ENCODE measurements around the gene STX1A.

The STX1A gene

GRCh38 chr7:73740212-73740611, 20.7 kb upstream of the STX1A start:
- H3K4me3 ChIP-seq (ENCODE audit: low read length) = no peak overlapping the region
- no peak for TF ChIP-seq ZNF274 (IDR thresholded peaks at IDR 0.05; ENCODE audit: low read depth, low read length)

DNA sequence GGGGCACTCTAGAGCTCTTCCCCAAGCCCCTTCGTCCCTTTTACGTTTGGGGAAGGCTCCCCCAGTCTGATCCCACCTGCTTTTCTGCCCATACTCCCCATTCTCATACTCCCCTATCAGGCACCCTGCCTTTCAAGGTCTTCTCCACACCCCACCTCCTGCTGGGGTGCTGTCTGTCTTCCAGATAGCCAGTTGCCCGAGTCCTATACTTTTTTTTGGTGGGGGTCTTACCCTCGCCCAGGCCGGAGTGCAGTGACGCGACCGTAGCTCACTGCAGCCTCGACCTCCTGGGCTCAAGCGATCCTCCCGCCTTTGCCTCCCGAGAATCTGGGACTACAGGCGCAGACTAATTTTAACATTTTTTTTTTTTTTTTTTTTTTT, 19.9 kb upstream of the STX1A start:
- no peak for TF ChIP-seq ZNF274 (IDR thresholded peaks at IDR 0.05; ENCODE audit: low read depth, low read length)
- H3K4me3 ChIP-seq (ENCODE audit: low read length) = peak overlapping the region; percentile 79; the same call in 1 of the 2 replicates

DNA sequence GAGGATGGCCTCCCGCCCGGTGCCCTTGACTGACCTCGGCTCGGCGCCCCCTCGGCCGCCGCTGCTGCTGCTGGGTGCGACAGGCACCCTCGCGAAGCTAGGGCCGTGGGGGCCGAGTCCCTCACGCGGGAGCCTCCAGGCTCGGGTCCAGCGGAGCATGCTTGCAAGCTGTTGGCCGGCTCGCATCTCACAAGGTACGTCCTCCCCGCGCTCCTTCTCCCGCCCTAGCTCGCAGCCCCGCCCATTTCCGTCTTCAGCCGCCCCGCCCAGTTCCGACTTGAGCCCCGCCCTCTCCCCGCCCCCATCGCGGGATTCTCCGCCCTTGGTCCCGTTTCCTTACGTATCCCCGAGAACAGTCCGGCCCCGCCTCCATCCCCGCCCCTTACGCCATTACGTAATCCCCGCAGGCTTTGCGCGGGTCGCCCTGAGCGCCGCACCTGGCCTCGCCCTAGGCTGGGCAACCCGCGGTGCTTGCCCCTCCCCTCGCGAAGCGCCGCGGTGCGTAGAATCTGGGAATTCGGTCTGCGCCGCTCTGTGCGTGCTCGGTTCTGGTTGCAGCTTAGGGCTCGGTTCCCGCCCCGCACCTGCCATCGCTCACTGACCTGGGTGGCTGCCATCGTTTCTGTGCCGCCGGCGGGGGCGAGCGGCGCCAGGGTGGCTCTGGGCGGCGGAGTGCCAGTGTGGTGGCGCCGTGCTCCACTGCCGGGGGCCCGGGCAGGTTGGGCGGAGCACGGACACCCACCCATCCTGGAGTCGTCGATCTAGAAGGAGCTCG, 19.3 kb upstream of the STX1A start, which contains the start of gene ABHD11:
Gene ABHD11 (minus strand): TSS at position 191 of the 775 bp plus-strand sequence. CDS start 32 bp downstream, at position 159.
- peak within 1 kb of the TSS; percentile 83 for H3K4me3 ChIP-seq (ENCODE audit: low read length)
- no peak for TF ChIP-seq ZNF274 (IDR thresholded peaks at IDR 0.05; ENCODE audit: low read depth, low read length)

DNA sequence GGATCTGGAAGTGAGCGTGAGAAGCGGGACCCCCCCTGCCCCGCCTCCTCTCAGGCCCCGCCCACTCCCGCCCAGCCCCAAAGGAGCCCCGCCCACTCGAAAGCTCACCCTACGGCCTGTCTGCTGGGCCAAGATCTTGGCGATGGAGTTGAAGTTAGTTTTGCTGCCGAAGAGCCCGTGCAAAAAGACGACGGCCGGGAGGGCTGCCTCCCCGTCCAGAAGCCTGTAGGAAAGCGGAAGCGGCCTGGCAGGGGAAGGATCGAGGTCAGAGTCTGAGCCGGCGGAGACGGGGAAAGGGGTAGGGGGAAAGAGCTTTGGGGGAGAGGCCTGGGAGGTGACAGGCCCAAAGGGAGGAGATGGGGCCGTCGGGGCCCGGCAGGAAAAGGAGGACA, 18.7 kb upstream of the STX1A start:
- no peak for TF ChIP-seq ZNF274 (IDR thresholded peaks at IDR 0.05; ENCODE audit: low read depth, low read length)
- peak overlapping the region; percentile 83 for H3K4me3 ChIP-seq (ENCODE audit: low read length)

- TF ChIP-seq ZNF274 (IDR thresholded peaks at IDR 0.05; ENCODE audit: low read depth, low read length) = no peak
- H3K4me3 ChIP-seq (ENCODE audit: low read length) = no peak overlapping the region; the same call in 1 of the 2 replicates
These were observed 18.2 kb upstream of the STX1A start for GRCh38 chr7:73737491-73738219.

GRCh38 chr7:73736885-73737284, 17.4 kb upstream of the STX1A start:
- H3K4me3 ChIP-seq (ENCODE audit: low read length) = no peak overlapping the region
- no peak for TF ChIP-seq ZNF274 (IDR thresholded peaks at IDR 0.05; ENCODE audit: low read depth, low read length)

DNA sequence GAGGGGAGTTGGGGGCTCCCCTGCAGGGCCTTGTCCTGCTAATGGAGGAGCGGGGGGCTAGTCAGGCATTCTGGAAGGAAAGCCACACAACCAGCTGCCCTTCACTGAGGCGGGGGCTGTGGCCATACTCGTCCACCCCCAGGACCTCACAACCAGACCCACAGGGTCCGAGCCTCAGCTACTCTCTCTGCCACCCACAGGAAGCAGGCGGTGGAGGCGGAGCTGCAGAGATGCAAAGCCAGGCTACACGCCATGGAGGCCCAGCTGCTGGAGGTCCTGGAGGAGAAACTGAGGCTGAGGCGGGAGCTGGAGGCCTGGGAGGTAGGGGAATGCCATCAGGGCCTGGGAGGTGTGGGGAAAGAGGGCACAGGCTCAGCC, 16.0 kb upstream of the STX1A start:
- H3K4me3 ChIP-seq (ENCODE audit: low read length) = no peak overlapping the region
- no peak for TF ChIP-seq ZNF274 (IDR thresholded peaks at IDR 0.05; ENCODE audit: low read depth, low read length)

DNA sequence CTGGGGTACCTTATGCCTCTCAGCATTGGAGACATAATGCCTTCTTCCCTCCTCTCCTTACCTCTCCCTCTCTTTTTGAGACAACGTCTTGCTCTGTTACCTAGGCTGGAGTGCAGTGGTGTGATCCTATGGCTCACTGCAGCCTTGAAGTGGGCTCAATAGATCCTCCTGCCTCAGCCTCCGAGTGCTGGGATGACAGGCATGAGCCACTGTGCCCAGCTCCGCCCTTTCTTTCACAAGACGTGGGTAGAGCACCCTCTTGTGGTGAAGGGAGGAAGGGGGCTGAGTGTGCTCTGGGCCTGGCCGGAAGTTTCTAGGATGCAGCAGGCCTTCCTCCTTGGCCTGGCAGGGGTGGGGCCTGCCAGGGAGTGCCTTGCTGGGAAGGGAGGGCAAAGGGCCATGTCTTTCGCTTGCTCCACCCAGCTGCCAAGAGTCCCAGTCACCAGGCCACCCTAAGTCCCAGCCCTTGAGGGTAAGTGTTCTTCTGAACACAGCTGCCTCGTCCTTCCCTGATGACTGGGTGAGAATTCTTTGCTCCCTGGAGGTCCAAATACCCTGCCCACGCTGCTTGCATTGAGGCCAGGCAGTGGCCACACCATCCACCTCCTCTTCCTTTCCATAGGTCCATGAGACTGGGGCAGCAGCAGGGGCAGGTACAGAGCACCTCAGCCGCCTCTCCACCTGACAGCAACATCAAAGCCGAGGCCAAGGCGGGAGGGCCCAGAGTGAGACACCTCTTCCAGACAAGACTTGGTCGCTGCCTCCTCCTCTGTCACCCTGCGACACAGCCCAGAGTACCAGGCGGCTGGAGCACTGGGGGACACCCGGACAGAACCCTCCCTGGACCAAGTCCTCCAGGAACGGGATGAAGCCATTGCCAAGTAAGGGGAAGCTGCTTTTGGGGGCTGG, 15.4 kb upstream of the STX1A start:
- no peak overlapping the region for H3K4me3 ChIP-seq (ENCODE audit: low read length)
- no peak for TF ChIP-seq ZNF274 (IDR thresholded peaks at IDR 0.05; ENCODE audit: low read depth, low read length)

- no peak for TF ChIP-seq ZNF274 (IDR thresholded peaks at IDR 0.05; ENCODE audit: low read depth, low read length)
- H3K4me3 ChIP-seq (ENCODE audit: low read length) = no peak overlapping the region
These were observed 12.9 kb upstream of the STX1A start for GRCh38 chr7:73732397-73732796.

GRCh38 chr7:73730485-73730884, 11.0 kb upstream of the STX1A start:
- no peak for TF ChIP-seq ZNF274 (IDR thresholded peaks at IDR 0.05; ENCODE audit: low read depth, low read length)
- H3K4me3 ChIP-seq (ENCODE audit: low read length) = no peak overlapping the region

DNA sequence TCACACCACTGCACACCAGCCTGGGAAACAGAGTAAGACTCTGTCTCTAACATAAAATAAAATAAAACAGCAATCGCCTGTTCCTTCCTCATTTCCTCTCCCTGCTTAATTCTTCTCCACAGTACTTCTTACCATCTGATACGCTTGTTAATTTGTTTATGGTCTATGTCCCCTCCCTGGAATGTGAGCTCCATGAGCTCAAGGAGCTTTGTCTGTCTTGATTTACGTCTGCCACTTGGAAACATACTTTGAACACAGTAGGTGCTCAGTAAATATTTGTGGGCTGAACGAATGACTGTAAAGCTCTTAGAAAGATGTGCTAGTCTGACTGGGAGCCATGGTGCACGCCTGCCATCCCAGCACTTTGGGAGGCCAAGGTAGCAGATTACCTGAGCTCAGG, 9.1 kb upstream of the STX1A start:
- no peak overlapping the region for H3K4me3 ChIP-seq (ENCODE audit: low read length)
- TF ChIP-seq ZNF274 (IDR thresholded peaks at IDR 0.05; ENCODE audit: low read depth, low read length) = no peak

- no peak for TF ChIP-seq ZNF274 (IDR thresholded peaks at IDR 0.05; ENCODE audit: low read depth, low read length)
- no peak overlapping the region for H3K4me3 ChIP-seq (ENCODE audit: low read length)
These were observed 8.5 kb upstream of the STX1A start for GRCh38 chr7:73727952-73728351.

DNA sequence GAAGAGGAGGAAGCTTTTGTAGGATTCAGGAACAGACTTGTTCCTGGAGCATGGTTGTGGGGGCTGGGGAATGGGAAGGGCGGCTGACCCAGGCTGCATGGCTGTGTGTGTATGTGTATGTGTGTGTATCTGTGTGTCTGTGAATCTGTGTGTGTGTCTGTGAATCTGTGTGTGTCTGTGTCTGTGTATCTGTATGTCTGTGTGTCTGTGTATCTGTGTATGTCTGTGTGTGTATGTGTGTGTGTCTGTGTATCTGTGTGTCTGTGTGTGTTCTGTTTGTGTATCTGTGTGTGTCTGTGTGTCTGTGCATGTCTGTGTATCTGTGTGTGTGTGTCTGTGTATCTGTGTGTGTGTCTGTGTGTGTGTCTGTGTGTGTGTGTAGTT, 6.6 kb upstream of the STX1A start:
- no peak for TF ChIP-seq ZNF274 (IDR thresholded peaks at IDR 0.05; ENCODE audit: low read depth, low read length)
- no peak overlapping the region for H3K4me3 ChIP-seq (ENCODE audit: low read length)

DNA sequence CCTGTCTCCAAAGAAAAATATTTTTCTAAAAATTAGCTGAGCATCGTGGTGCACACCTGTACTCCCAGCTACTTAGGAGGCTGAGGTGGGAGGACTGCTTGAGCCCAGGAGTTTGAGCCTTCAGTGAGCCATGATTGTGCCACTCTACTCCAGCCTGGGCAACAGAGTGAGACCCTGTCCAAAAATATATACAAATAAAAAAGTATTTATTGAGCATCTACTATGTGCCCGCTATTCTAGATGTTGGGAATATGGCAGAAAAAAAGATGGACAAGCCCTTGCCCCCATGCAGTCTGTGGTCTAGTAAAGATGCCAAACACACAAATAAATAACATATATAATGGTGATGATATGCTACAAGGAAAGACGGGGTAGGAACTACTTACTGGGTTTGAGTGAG, 4.3 kb upstream of the STX1A start:
- no peak for TF ChIP-seq ZNF274 (IDR thresholded peaks at IDR 0.05; ENCODE audit: low read depth, low read length)
- H3K4me3 ChIP-seq (ENCODE audit: low read length) = no peak overlapping the region
